ENCODE data around the gene OR13C2. TPM values are rescaled to one million over a fixed set of nuclear protein-coding genes. Genes with fewer than 3 reads are reported as not detected.

Gene OR13C2
- total RNA-seq, 1 experiment from 2014 or later, result not detected

DNA sequence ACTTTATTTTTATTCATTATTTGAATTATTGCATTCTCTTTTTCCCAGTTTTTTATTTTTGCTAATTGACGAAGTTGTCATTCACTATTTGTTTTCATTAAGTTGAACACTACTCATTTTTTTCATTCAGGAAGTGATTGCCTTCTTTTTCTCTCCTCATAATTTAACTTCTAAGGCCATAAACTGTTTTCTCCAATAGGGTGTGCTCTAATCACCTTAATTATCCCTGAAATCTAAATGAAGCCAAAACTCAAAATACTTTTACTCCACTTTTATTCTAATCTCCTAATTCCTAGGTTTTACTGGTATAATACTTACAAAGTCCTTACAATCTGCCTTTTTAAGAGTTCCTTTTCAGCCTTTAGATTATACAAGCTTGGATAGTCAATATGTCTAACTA is 2.9 kb upstream of the OR13C2 start:
- H2AFZ ChIP-seq (ENCODE audit: low read depth, low read length, poor library complexity, severe bottlenecking), result no peak overlapping the region
- TF ChIP-seq, protein P1, sequence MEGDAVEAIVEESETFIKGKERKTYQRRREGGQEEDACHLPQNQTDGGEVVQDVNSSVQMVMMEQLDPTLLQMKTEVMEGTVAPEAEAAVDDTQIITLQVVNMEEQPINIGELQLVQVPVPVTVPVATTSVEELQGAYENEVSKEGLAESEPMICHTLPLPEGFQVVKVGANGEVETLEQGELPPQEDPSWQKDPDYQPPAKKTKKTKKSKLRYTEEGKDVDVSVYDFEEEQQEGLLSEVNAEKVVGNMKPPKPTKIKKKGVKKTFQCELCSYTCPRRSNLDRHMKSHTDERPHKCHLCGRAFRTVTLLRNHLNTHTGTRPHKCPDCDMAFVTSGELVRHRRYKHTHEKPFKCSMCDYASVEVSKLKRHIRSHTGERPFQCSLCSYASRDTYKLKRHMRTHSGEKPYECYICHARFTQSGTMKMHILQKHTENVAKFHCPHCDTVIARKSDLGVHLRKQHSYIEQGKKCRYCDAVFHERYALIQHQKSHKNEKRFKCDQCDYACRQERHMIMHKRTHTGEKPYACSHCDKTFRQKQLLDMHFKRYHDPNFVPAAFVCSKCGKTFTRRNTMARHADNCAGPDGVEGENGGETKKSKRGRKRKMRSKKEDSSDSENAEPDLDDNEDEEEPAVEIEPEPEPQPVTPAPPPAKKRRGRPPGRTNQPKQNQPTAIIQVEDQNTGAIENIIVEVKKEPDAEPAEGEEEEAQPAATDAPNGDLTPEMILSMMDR (IDR thresholded peaks at IDR 0.05 in 2 of 3, conservative IDR thresholded peaks at IDR 0.05 in 1 of 3; ENCODE audit: borderline replicate concordance in 1 of 3, insufficient read depth in 1 of 3, low read depth in 2 of 3, low read length in 2 of 3), result peak in 2 of 3 experiments; percentile 22 to 48; a peak in 3 of 6 replicates
- 0 out of 2 replicates have a peak, but pooled peaks have one; percentile 17 for TF ChIP-seq RAD21 (IDR thresholded peaks at IDR 0.05; ENCODE audit: low read depth)
- TF ChIP-seq EZH2 (IDR thresholded peaks at IDR 0.05), result no peak
- TF ChIP-seq SRF (IDR thresholded peaks at IDR 0.05; ENCODE audit: low read depth), result no peak
- intact Hi-C loops (cut with micrococcal nuclease), result no loop called here
- no peaks in the 10 kb centered on the region for H3K9me3 ChIP-seq (ENCODE audit: control insufficient read depth in 1 of 2, insufficient read depth in 1 of 2, low read depth in 1 of 2, low read length in 2 of 2)
- no peaks in the 10 kb centered on the region for H3K36me3 ChIP-seq (ENCODE audit: control insufficient read depth in 1 of 2, insufficient read depth in 2 of 2, low read length in 2 of 2)
- no peaks in the 10 kb centered on the region for H3K27me3 ChIP-seq (ENCODE audit: insufficient read depth, low read length)
- ChIA-PET CTCF (no interaction called here), POLR2A (no interaction called here), RAD21 (ENCODE audit: low non-redundant PET in 1 of 2, low total read pairs in 2 of 2, uncharacterized antibody in 2 of 2, unreplicated experiment in 2 of 2) (no interaction called here)
- H3K9ac ChIP-seq (ENCODE audit: low read length), result no peak overlapping the region
- H3K4me1 ChIP-seq (ENCODE audit: control insufficient read depth in 1 of 2, insufficient read depth in 2 of 2, low read length in 2 of 2), result no peaks in the 10 kb centered on the region
- ATAC-seq, result no peak
- H4K20me1 ChIP-seq (ENCODE audit: insufficient read depth), result no peaks in the 10 kb centered on the region
- no peak overlapping the region for H3K27ac ChIP-seq (ENCODE audit: low read depth, low read length)
- BruUV-seq (replicated peaks), result no TSS peak
- H3K79me2 ChIP-seq (ENCODE audit: insufficient read depth, low read length), result no peaks in the 10 kb centered on the region
- H3K9me2 ChIP-seq (ENCODE audit: insufficient read depth), result no peaks in the 10 kb centered on the region
- no peak overlapping the region for H3K4me3 ChIP-seq (replicated peaks in 1 of 2; ENCODE audit: low read depth in 1 of 2, low read length in 2 of 2)
- H3K4me2 ChIP-seq (ENCODE audit: low read length), result no peak overlapping the region
- DNase-seq (ENCODE audit: low read depth, low spot score), result no peak

DNA sequence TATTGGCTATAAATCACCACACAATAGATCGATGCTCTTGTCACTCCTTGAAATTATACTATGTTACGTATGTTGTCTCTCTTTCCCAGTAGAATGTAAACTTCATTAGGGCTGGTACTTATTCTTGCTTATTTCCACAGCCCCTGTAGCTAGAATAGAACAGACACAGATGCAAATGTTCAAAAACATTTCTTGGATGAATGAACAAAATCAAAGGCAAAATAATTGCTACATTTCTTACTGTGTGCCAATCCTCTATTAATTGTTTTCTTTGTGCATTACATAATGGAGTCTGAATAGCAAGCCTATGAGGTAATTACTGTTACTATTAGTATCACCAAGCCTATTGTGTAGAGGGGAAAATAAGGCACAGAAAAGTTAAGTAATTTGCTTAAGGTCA is 725 bp upstream of the OR13C2 start:
- ATAC-seq (no peak), DNase-seq (ENCODE audit: low read depth, low spot score) (no peak)
- ChIA-PET RAD21 (ENCODE audit: low non-redundant PET in 1 of 2, low total read pairs in 2 of 2, uncharacterized antibody in 2 of 2, unreplicated experiment in 2 of 2) (no interaction called here), CTCF (no interaction called here), POLR2A (no interaction called here)
- no peaks in the 10 kb centered on the region for H3K27me3 ChIP-seq (ENCODE audit: insufficient read depth, low read length)
- H3K4me1 ChIP-seq (ENCODE audit: control insufficient read depth in 1 of 2, insufficient read depth in 2 of 2, low read length in 2 of 2), result no peaks in the 10 kb centered on the region
- H3K36me3 ChIP-seq (ENCODE audit: control insufficient read depth in 1 of 2, insufficient read depth in 2 of 2, low read length in 2 of 2), result no peaks in the 10 kb centered on the region
- H3K4me3 ChIP-seq (replicated peaks in 1 of 2; ENCODE audit: low read depth in 1 of 2, low read length in 2 of 2), result no peak overlapping the region
- H3K9ac ChIP-seq (ENCODE audit: low read length), result no peak overlapping the region
- H4K20me1 ChIP-seq (ENCODE audit: insufficient read depth), result no peaks in the 10 kb centered on the region
- H3K9me3 ChIP-seq (ENCODE audit: control insufficient read depth in 1 of 2, insufficient read depth in 1 of 2, low read depth in 1 of 2, low read length in 2 of 2), result no peaks in the 10 kb centered on the region
- no peak overlapping the region for H3K4me2 ChIP-seq (ENCODE audit: low read length)
- H3K9me2 ChIP-seq (ENCODE audit: insufficient read depth), result no peaks in the 10 kb centered on the region
- no peaks in the 10 kb centered on the region for H3K79me2 ChIP-seq (ENCODE audit: insufficient read depth, low read length)
- intact Hi-C loops (cut with micrococcal nuclease), result no loop called here
- no peak overlapping the region for H2AFZ ChIP-seq (ENCODE audit: low read depth, low read length, poor library complexity, severe bottlenecking)
- BruUV-seq (replicated peaks), result no TSS peak
- H3K27ac ChIP-seq (ENCODE audit: low read depth, low read length), result no peak overlapping the region
- TF ChIP-seq SP1 (IDR thresholded peaks at IDR 0.05; ENCODE audit: low read depth), result no peak
- no peak for TF ChIP-seq CEBPB (IDR thresholded peaks at IDR 0.05; ENCODE audit: low read depth)
- TF ChIP-seq, protein P2, sequence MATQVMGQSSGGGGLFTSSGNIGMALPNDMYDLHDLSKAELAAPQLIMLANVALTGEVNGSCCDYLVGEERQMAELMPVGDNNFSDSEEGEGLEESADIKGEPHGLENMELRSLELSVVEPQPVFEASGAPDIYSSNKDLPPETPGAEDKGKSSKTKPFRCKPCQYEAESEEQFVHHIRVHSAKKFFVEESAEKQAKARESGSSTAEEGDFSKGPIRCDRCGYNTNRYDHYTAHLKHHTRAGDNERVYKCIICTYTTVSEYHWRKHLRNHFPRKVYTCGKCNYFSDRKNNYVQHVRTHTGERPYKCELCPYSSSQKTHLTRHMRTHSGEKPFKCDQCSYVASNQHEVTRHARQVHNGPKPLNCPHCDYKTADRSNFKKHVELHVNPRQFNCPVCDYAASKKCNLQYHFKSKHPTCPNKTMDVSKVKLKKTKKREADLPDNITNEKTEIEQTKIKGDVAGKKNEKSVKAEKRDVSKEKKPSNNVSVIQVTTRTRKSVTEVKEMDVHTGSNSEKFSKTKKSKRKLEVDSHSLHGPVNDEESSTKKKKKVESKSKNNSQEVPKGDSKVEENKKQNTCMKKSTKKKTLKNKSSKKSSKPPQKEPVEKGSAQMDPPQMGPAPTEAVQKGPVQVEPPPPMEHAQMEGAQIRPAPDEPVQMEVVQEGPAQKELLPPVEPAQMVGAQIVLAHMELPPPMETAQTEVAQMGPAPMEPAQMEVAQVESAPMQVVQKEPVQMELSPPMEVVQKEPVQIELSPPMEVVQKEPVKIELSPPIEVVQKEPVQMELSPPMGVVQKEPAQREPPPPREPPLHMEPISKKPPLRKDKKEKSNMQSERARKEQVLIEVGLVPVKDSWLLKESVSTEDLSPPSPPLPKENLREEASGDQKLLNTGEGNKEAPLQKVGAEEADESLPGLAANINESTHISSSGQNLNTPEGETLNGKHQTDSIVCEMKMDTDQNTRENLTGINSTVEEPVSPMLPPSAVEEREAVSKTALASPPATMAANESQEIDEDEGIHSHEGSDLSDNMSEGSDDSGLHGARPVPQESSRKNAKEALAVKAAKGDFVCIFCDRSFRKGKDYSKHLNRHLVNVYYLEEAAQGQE (IDR thresholded peaks at IDR 0.05; ENCODE audit: low read depth), result no peak
- TF ChIP-seq EGR1 (IDR thresholded peaks at IDR 0.05; ENCODE audit: low read depth), result no peak
- no peak for TF ChIP-seq TCF7L2 (IDR thresholded peaks at IDR 0.05; ENCODE audit: borderline replicate concordance, extremely low read depth, insufficient read depth, insufficient read length)
- TF ChIP-seq, protein P3, sequence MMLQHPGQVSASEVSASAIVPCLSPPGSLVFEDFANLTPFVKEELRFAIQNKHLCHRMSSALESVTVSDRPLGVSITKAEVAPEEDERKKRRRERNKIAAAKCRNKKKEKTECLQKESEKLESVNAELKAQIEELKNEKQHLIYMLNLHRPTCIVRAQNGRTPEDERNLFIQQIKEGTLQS (IDR thresholded peaks at IDR 0.05), result no peak
- TF ChIP-seq, protein P1 (IDR thresholded peaks at IDR 0.05 in 2 of 3, conservative IDR thresholded peaks at IDR 0.05 in 1 of 3; ENCODE audit: borderline replicate concordance in 1 of 3, insufficient read depth in 1 of 3, low read depth in 2 of 3, low read length in 2 of 3), result no peak
- no peak for TF ChIP-seq CBX3 (IDR thresholded peaks at IDR 0.05; ENCODE audit: low read depth)
- no peak for TF ChIP-seq SRF (IDR thresholded peaks at IDR 0.05; ENCODE audit: low read depth)
- no peak for TF ChIP-seq EZH2 (IDR thresholded peaks at IDR 0.05)

Data from HCT116 (cell line).